Karpas-422 (cell line): ENCODE measurements around the gene RNF121. TPM values are rescaled to one million over a fixed set of nuclear protein-coding genes. Genes with fewer than 3 reads are reported as not detected.

ENCODE experiments used
- DNase-seq: peaks from one replicate; pipeline ENCODE4 v3.0.0-alpha.2; 2015
- H2AFZ ChIP-seq: fragments of 200-600 bp; sonication (generic); 2 replicates; pipeline ENCODE4 v1.6.1; 2014; ENCODE audit warnings: antibody characterized with exemption, low read length, mixed read lengths
- H3K27ac ChIP-seq: fragments of 200-600 bp; sonication (generic); 2 replicates; pipeline ENCODE4 v1.5.1; 2014; ENCODE audit warnings: mild to moderate bottlenecking, low read length, moderate library complexity
- H3K27me3 ChIP-seq: fragments of 200-600 bp; sonication (generic); 2 replicates; pipeline ENCODE4 v1.6.1; 2014; ENCODE audit warnings: low read length, mixed read lengths
- H3K36me3 ChIP-seq: fragments of 200-600 bp; sonication (generic); 2 replicates; pipeline ENCODE4 v1.6.1; 2014; ENCODE audit warnings: low read length, mixed read lengths; ENCODE audit not compliant: insufficient read depth
- H3K4me1 ChIP-seq: fragments of 200-600 bp; sonication (generic); 2 replicates; pipeline ENCODE4 v1.6.1; 2014; ENCODE audit warnings: mild to moderate bottlenecking, low read length, mixed read lengths
- H3K4me2 ChIP-seq: fragments of 200-600 bp; sonication (generic); 2 replicates; pipeline ENCODE4 v1.6.1; 2014; ENCODE audit warnings: low read length, low read depth, mild to moderate bottlenecking; ENCODE audit not compliant: poor library complexity, severe bottlenecking
- H3K4me3 ChIP-seq: fragments of 200-600 bp; sonication (generic); 2 replicates; pipeline ENCODE4 v1.5.1; 2014; ENCODE audit warnings: mild to moderate bottlenecking, antibody characterized with exemption, low read length, mixed read lengths
- H3K79me2 ChIP-seq: fragments of 200-600 bp; sonication (generic); 2 replicates; pipeline ENCODE4 v1.6.1; 2014; ENCODE audit warnings: mild to moderate bottlenecking, low read length, mixed read lengths
- H3K9ac ChIP-seq: fragments of 200-600 bp; sonication (generic); 2 replicates; pipeline ENCODE4 v1.6.0; 2014; ENCODE audit warnings: low read length
- H3K9me2 ChIP-seq: fragments of 200-600 bp; sonication (generic), shearing (Covaris generic); replicated peaks from 2 replicates; pipeline ENCODE4 v1.6.0; 2014; ENCODE audit warnings: mild to moderate bottlenecking, low read length, moderate library complexity; ENCODE audit not compliant: insufficient read depth
- H3K9me3 ChIP-seq: fragments of 300-700, 200-600 bp; sonication (generic); 2 replicates; pipeline ENCODE4 v1.6.1; 2014; ENCODE audit warnings: low read length, mixed read lengths
- H4K20me1 ChIP-seq: fragments of 200-600 bp; sonication (generic); 2 replicates; pipeline ENCODE4 v1.6.1; 2014; ENCODE audit warnings: mild to moderate bottlenecking, antibody characterized with exemption, low read length, low read depth; ENCODE audit not compliant: insufficient read depth
- total RNA-seq: library from RNA; depleted of rRNA; stranded (reverse); fragments of >200 nt; shearing (Covaris generic); gene quantifications from 2 replicates; pipeline ENCODE4 v1.2.3, GENCODE V29; 2014; ENCODE audit warnings: low replicate concordance

The RNF121 gene
- total RNA-seq, 1 experiment from 2014 or later = 12.0 TPM

GRCh38 chr11:71996946-71997345, 68.1 kb downstream of the RNF121 start:
- H3K27ac ChIP-seq = no peak overlapping the region
- no peak overlapping the region for H2AFZ ChIP-seq
- H3K27me3 ChIP-seq = no peaks in the 10 kb centered on the region
- no peak overlapping the region for H3K4me2 ChIP-seq
- H3K9me2 ChIP-seq = no peaks in the 10 kb centered on the region
- no peaks in the 10 kb centered on the region for H3K36me3 ChIP-seq
- no peaks in the 10 kb centered on the region for H3K79me2 ChIP-seq
- no peak for DNase-seq
- peaks cover 28% of the 10 kb centered on the region for H3K4me1 ChIP-seq
- no peaks in the 10 kb centered on the region for H4K20me1 ChIP-seq
- no peak overlapping the region for H3K9ac ChIP-seq
- no peak overlapping the region for H3K4me3 ChIP-seq
- H3K9me3 ChIP-seq = no peaks in the 10 kb centered on the region

GRCh38 chr11:71997594-71997993, 68.7 kb downstream of the RNF121 start:
- no peaks in the 10 kb centered on the region for H3K9me3 ChIP-seq
- H3K9me2 ChIP-seq = no peaks in the 10 kb centered on the region
- H3K36me3 ChIP-seq = peaks cover 5% of the 10 kb centered on the region; the same call in 1 of the 2 replicates
- no peaks in the 10 kb centered on the region for H3K79me2 ChIP-seq
- DNase-seq = no peak
- H4K20me1 ChIP-seq = no peaks in the 10 kb centered on the region
- H3K4me3 ChIP-seq = no peak overlapping the region
- no peak overlapping the region for H2AFZ ChIP-seq
- no peaks in the 10 kb centered on the region for H3K27me3 ChIP-seq
- no peak overlapping the region for H3K27ac ChIP-seq
- no peak overlapping the region for H3K9ac ChIP-seq
- H3K4me1 ChIP-seq = peaks cover 22% of the 10 kb centered on the region
- no peak overlapping the region for H3K4me2 ChIP-seq

GRCh38 chr11:71998061-71998460, 69.2 kb downstream of the RNF121 start:
- H3K27me3 ChIP-seq = no peaks in the 10 kb centered on the region
- H3K79me2 ChIP-seq = no peaks in the 10 kb centered on the region
- no peak overlapping the region for H3K9ac ChIP-seq
- H3K9me2 ChIP-seq = no peaks in the 10 kb centered on the region
- no peaks in the 10 kb centered on the region for H4K20me1 ChIP-seq
- H3K27ac ChIP-seq = no peak overlapping the region
- peaks cover 6% of the 10 kb centered on the region; the same call in 1 of the 2 replicates for H3K36me3 ChIP-seq
- no peak overlapping the region for H3K4me3 ChIP-seq
- no peak overlapping the region for H2AFZ ChIP-seq
- H3K9me3 ChIP-seq = no peaks in the 10 kb centered on the region
- peaks cover 22% of the 10 kb centered on the region for H3K4me1 ChIP-seq
- no peak for DNase-seq
- H3K4me2 ChIP-seq = no peak overlapping the region

GRCh38 chr11:71998649-71999310, 69.9 kb downstream of the RNF121 start, which contains the start of gene IL18BP:
IL18BP (plus strand) TSS chr11:71998909; CDS start chr11:71999985, 1,076 bp downstream.
- no peak within 1 kb of the TSS for H3K4me2 ChIP-seq

GRCh38 chr11:71999362-71999761, 70.5 kb downstream of the RNF121 start:
- H3K4me3 ChIP-seq = no peak overlapping the region
- H3K9me2 ChIP-seq = no peaks in the 10 kb centered on the region
- no peak overlapping the region for H2AFZ ChIP-seq
- no peak for DNase-seq
- H3K27ac ChIP-seq = no peak overlapping the region
- H3K27me3 ChIP-seq = no peaks in the 10 kb centered on the region
- H3K9me3 ChIP-seq = no peaks in the 10 kb centered on the region
- H3K79me2 ChIP-seq = no peaks in the 10 kb centered on the region
- no peak overlapping the region for H3K9ac ChIP-seq
- H3K36me3 ChIP-seq = peaks cover 8% of the 10 kb centered on the region; the same call in 1 of the 2 replicates
- H3K4me2 ChIP-seq = no peak overlapping the region
- H4K20me1 ChIP-seq = no peaks in the 10 kb centered on the region
- peaks cover 13% of the 10 kb centered on the region for H3K4me1 ChIP-seq

More at GRCh38 chr11:71998649-71999310, 69.9 kb downstream of the RNF121 start, which contains the start of gene IL18BP:
- H3K27me3 ChIP-seq = no peaks in the 10 kb centered on the region
- no peak for DNase-seq
- H3K4me1 ChIP-seq = peaks cover 16% of the 10 kb centered on the region
- H3K4me3 ChIP-seq = no peak within 1 kb of the TSS
- H3K36me3 ChIP-seq = peaks cover 6% of the 10 kb centered on the region; the same call in 1 of the 2 replicates
- H3K27ac ChIP-seq = no peak within 1 kb of the TSS
- no peaks in the 10 kb centered on the region for H4K20me1 ChIP-seq
- H3K9me3 ChIP-seq = no peaks in the 10 kb centered on the region
- no peak within 1 kb of the TSS for H3K9ac ChIP-seq
- H2AFZ ChIP-seq = no peak within 1 kb of the TSS
- no peaks in the 10 kb centered on the region for H3K9me2 ChIP-seq
- H3K79me2 ChIP-seq = no peaks in the 10 kb centered on the region

- Histone ChIP-seq H3K9me3 (no peaks in the 10 kb centered on the region), H3K27ac (no peak overlapping the region), H3K9ac (no peak overlapping the region), H3K4me1 (peaks cover 14% of the 10 kb centered on the region), H3K27me3 (no peaks in the 10 kb centered on the region), H3K79me2 (no peaks in the 10 kb centered on the region), H3K4me3 (no peak overlapping the region), H3K36me3 (peaks cover 9% of the 10 kb centered on the region; the same call in 1 of the 2 replicates), H3K9me2 (no peaks in the 10 kb centered on the region), H2AFZ (no peak overlapping the region), H4K20me1 (peaks cover under 1% of the 10 kb centered on the region; the same call in 1 of the 2 replicates), H3K4me2 (no peak overlapping the region)
- DNase-seq = no peak
Observed at GRCh38 chr11:71999798-72000197, 71.0 kb downstream of the RNF121 start.

GRCh38 chr11:72000202-72000867, 71.5 kb downstream of the RNF121 start:
- no peak for DNase-seq
- Histone ChIP-seq H3K79me2 (no peaks in the 10 kb centered on the region), H3K27ac (no peak overlapping the region), H2AFZ (no peak overlapping the region), H3K4me3 (no peak overlapping the region), H3K9me3 (no peaks in the 10 kb centered on the region), H3K36me3 (peaks cover 9% of the 10 kb centered on the region; the same call in 1 of the 2 replicates), H3K9ac (no peak overlapping the region), H3K4me1 (peaks cover 19% of the 10 kb centered on the region), H3K27me3 (no peaks in the 10 kb centered on the region), H3K4me2 (no peak overlapping the region), H4K20me1 (peaks cover 3% of the 10 kb centered on the region; the same call in 1 of the 2 replicates), H3K9me2 (no peaks in the 10 kb centered on the region)

- no peak overlapping the region for H3K4me3 ChIP-seq
- H3K9ac ChIP-seq = no peak overlapping the region
- no peak overlapping the region for H3K4me2 ChIP-seq
- H3K36me3 ChIP-seq = peaks cover 9% of the 10 kb centered on the region; the same call in 1 of the 2 replicates
- H4K20me1 ChIP-seq = peaks cover 3% of the 10 kb centered on the region; the same call in 1 of the 2 replicates
- no peaks in the 10 kb centered on the region for H3K79me2 ChIP-seq
- no peak overlapping the region for H2AFZ ChIP-seq
- no peaks in the 10 kb centered on the region for H3K27me3 ChIP-seq
- H3K9me3 ChIP-seq = no peaks in the 10 kb centered on the region
- no peak for DNase-seq
- H3K4me1 ChIP-seq = peaks cover 21% of the 10 kb centered on the region
- no peaks in the 10 kb centered on the region for H3K9me2 ChIP-seq
- H3K27ac ChIP-seq = no peak overlapping the region
Observed at GRCh38 chr11:72001285-72001684, 72.4 kb downstream of the RNF121 start.
